Loucy (cell line): ENCODE data around the gene FBRSL1.

ENCODE experiments used
- EZH2phosphoT487 ChIP-seq: fragments of 200-600 bp; IDR thresholded peaks from 2 replicates; pipeline ENCODE4 v1.6.1; 2018; ENCODE audit warnings: antibody characterized with exemption, mild to moderate bottlenecking, moderate library complexity, borderline replicate concordance
- TF ChIP-seq, protein P1 (sequence below): fragments of 200-600 bp; sonication (generic); conservative IDR thresholded peaks from 2 replicates; pipeline ENCODE4 v1.5.1; 2014; ENCODE audit warnings: mild to moderate bottlenecking, antibody characterized with exemption, low read length

DNA sequence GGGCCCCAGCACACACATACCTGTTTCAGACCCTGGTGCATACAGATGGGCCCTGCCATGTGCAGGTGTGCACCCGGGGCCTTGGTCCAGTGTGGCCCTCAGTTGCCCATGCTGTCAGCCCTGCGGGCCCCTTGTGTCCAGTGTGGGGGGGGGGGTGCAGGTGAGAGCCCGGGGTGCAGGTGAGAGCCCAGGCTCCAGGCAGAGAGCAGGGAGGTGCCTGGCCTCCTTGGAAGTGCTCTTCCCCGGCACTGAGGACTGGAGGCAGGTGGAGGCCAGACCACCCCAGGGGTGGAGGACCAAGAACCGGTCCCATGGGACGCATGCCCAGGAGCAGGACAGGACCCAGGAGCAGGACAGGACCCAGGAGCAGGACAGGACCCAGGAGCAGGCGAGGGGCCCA is 40.9 kb downstream of the FBRSL1 start:
- TF ChIP-seq, protein P1, sequence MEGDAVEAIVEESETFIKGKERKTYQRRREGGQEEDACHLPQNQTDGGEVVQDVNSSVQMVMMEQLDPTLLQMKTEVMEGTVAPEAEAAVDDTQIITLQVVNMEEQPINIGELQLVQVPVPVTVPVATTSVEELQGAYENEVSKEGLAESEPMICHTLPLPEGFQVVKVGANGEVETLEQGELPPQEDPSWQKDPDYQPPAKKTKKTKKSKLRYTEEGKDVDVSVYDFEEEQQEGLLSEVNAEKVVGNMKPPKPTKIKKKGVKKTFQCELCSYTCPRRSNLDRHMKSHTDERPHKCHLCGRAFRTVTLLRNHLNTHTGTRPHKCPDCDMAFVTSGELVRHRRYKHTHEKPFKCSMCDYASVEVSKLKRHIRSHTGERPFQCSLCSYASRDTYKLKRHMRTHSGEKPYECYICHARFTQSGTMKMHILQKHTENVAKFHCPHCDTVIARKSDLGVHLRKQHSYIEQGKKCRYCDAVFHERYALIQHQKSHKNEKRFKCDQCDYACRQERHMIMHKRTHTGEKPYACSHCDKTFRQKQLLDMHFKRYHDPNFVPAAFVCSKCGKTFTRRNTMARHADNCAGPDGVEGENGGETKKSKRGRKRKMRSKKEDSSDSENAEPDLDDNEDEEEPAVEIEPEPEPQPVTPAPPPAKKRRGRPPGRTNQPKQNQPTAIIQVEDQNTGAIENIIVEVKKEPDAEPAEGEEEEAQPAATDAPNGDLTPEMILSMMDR: no peak
- no peak for TF ChIP-seq EZH2phosphoT487
